Measurements from ENCODE around the gene TNNC2.

The TNNC2 gene

GRCh38 chr20:45792317-45793118 is 34.6 kb downstream of the TNNC2 start:
- in situ Hi-C loops (cut with HindIII; ENCODE audit: low sequenced_read_pairs): no loop called here

- in situ Hi-C loops (cut with HindIII; ENCODE audit: low sequenced_read_pairs): no loop called here
Measured at GRCh38 chr20:45788351-45788750, 38.8 kb downstream of the TNNC2 start.

- in situ Hi-C loops (cut with HindIII; ENCODE audit: low sequenced_read_pairs): no loop called here
Measured at GRCh38 chr20:45783656-45784294, 43.3 kb downstream of the TNNC2 start.

- in situ Hi-C loops (cut with HindIII; ENCODE audit: low sequenced_read_pairs): no loop called here
Measured at GRCh38 chr20:45782890-45783289, 44.2 kb downstream of the TNNC2 start.

GRCh38 chr20:45781391-45781931 is 45.7 kb downstream of the TNNC2 start:
- in situ Hi-C loops (cut with HindIII; ENCODE audit: low sequenced_read_pairs): no loop called here

GRCh38 chr20:45780159-45780558 is 47.0 kb downstream of the TNNC2 start:
- in situ Hi-C loops (cut with HindIII; ENCODE audit: low sequenced_read_pairs): no loop called here

GRCh38 chr20:45779011-45779915 is 47.8 kb downstream of the TNNC2 start:
- in situ Hi-C loops (cut with HindIII; ENCODE audit: low sequenced_read_pairs): loop anchor here (10.0 kb wide), 2 partner anchors 184 to 454 kb away; no protein-coding TSS in a partner anchor

- in situ Hi-C loops (cut with HindIII; ENCODE audit: low sequenced_read_pairs): loop anchor here (10.0 kb wide), 2 partner anchors 182 to 452 kb away; no protein-coding TSS in a partner anchor
Measured at GRCh38 chr20:45776931-45777330, 50.2 kb downstream of the TNNC2 start.

- in situ Hi-C loops (cut with HindIII; ENCODE audit: low sequenced_read_pairs): loop anchor here (10.0 kb wide), 2 partner anchors 181 to 451 kb away; no protein-coding TSS in a partner anchor
Measured at GRCh38 chr20:45775411-45775810, 51.7 kb downstream of the TNNC2 start.

GRCh38 chr20:45774945-45775344 is 52.2 kb downstream of the TNNC2 start:
- in situ Hi-C loops (cut with HindIII; ENCODE audit: low sequenced_read_pairs): loop anchor here (10.0 kb wide), 2 partner anchors 180 to 450 kb away; no protein-coding TSS in a partner anchor
